HepG2 (cell line): ENCODE results near the gene SLC8B1. TPM values are rescaled to one million over a fixed set of nuclear protein-coding genes. Genes with fewer than 3 reads are reported as not detected.

Source experiments
- ATAC-seq: fragments of 200-7000 bp; cut with Tn5 transposase; 3 replicates; pipeline ENCODE4 v1.9.1; 2020; ENCODE audit warnings: mild to moderate bottlenecking, moderate library complexity
- BruUV-seq: library from RNA; stranded (reverse); fragments of 400-500 nt; replicated peaks from 2 replicates; lab custom pipeline; 2021; lab: Mats Ljungman, UMichigan
- CTCF ChIA-PET: fragments of 300-600 bp; formaldehyde crosslinking; extraction: SDS; loops from one replicate; lab custom pipeline; 2021; ENCODE audit warnings: low total read pairs, inconsistent platforms, low intra/inter-chr PET ratio; lab: Yijun Ruan, JAX
- POLR2A ChIA-PET: fragments of 350-600 bp; sonication (Branson Sonifier 250); formaldehyde crosslinking; loops from one replicate; lab custom pipeline; 2020; ENCODE audit warnings: antibody characterized with exemption, inconsistent platforms; lab: Yijun Ruan, JAX
- DNase-seq: peaks from one replicate; pipeline ENCODE4 v3.0.0-alpha.2; 2015; ENCODE audit warnings: low spot score
- FAIRE-seq: peaks from 3 replicates; lab custom pipeline; 2011; peaks lifted over from hg19 to GRCh38; lab: Jason Lieb, UNC
- H2AFZ ChIP-seq: one replicate; pipeline ENCODE4 v1.6.1; 2011; ENCODE audit warnings: low read length, inconsistent platforms
- H3K27ac ChIP-seq: fragments of 300-600 bp; 3 replicates; pipeline ENCODE4 v1.8.0; 2011; ENCODE audit warnings: mixed run types, mild to moderate bottlenecking, mixed read lengths, low read length, inconsistent platforms; ENCODE audit not compliant: insufficient read depth; ENCODE audit errors: extremely low read length
- H3K27me3 ChIP-seq, 2 experiments: fragments of 200-600 bp in 1 of 2; 2 replicates in 1 of 2; 3 replicates in 1 of 2; pipeline versions ENCODE4 v1.6.0 to v1.8.0; 2011; ENCODE audit warnings: low read length in 2 of 2, mild to moderate bottlenecking in 2 of 2, moderate library complexity in 2 of 2, inconsistent platforms in 1 of 2; ENCODE audit not compliant: insufficient read depth in 2 of 2, control insufficient read depth in 1 of 2
- H3K36me3 ChIP-seq, 2 experiments: fragments of 200-600 bp in 1 of 2; replicated peaks in 1 of 2; 2 replicates in 1 of 2; 3 replicates in 1 of 2; pipeline versions ENCODE4 v1.5.1 to v1.8.0; 2011; ENCODE audit warnings: low read length in 2 of 2, inconsistent platforms in 1 of 2; ENCODE audit not compliant: insufficient read depth in 2 of 2, control insufficient read depth in 1 of 2
- H3K4me1 ChIP-seq: 2 replicates; pipeline ENCODE4 v1.5.1; 2012; ENCODE audit warnings: low read length, inconsistent platforms; ENCODE audit not compliant: insufficient read depth
- H3K4me2 ChIP-seq: 2 replicates; pipeline ENCODE4 v1.6.0; 2011; ENCODE audit warnings: low read depth, low read length, inconsistent platforms
- H3K4me3 ChIP-seq, 3 experiments: fragments of 200-600 bp in 1 of 3; sonication (generic), shearing (Covaris generic) in 1 of 3; replicated peaks in 1 of 3; 2 replicates each; pipeline ENCODE4 v1.5.1; 2011 to 2016; ENCODE audit warnings: low read length in 3 of 3, inconsistent platforms in 2 of 3, low read depth in 2 of 3, mild to moderate bottlenecking in 2 of 3, control low read depth in 1 of 3, mixed read lengths in 1 of 3; ENCODE audit not compliant: insufficient read depth in 1 of 3
- H3K79me2 ChIP-seq: one replicate; pipeline ENCODE4 v1.6.1; 2011; ENCODE audit warnings: low read length, inconsistent platforms; ENCODE audit not compliant: insufficient read depth
- H3K9ac ChIP-seq: 2 replicates; pipeline ENCODE4 v1.6.0; 2011; ENCODE audit warnings: mild to moderate bottlenecking, low read depth, low read length, inconsistent platforms; ENCODE audit not compliant: insufficient read depth
- H3K9me3 ChIP-seq: 2 replicates; pipeline ENCODE4 v1.5.1; 2012; ENCODE audit warnings: mild to moderate bottlenecking, low read length
- H4K20me1 ChIP-seq: 2 replicates; pipeline ENCODE4 v1.6.0; 2011; ENCODE audit warnings: inconsistent platforms, mild to moderate bottlenecking, low read length, moderate library complexity; ENCODE audit not compliant: insufficient read depth
- ATM ChIP-seq: fragments of 450-650 bp; IDR thresholded peaks from 2 replicates; pipeline ENCODE4 v1.7.1; 2017; ENCODE audit warnings: mild to moderate bottlenecking, borderline replicate concordance
- CBX1 ChIP-seq: IDR thresholded peaks from one replicate; pipeline ENCODE4 v1.6.1; 2016; ENCODE audit warnings: antibody characterized with exemption, low read depth
- CREB1 ChIP-seq, 2 experiments: fragments of 450-650 bp in 1 of 2; IDR thresholded peaks; 2 replicates each; pipeline ENCODE4 v1.6.1; 2016 to 2017; ENCODE audit warnings: control low read depth in 1 of 2, mild to moderate bottlenecking in 1 of 2, missing compliant biosample characterization in 1 of 2, missing genetic modification characterization in 1 of 2
- NCOA1 ChIP-seq: sonication (generic); formaldehyde crosslinking; IDR thresholded peaks from 2 replicates; pipeline ENCODE4 v1.9.0; 2021; ENCODE audit warnings: missing genetic modification reagents
- RXRB ChIP-seq: IDR thresholded peaks from 2 replicates; pipeline ENCODE4 v1.6.1; 2016; ENCODE audit warnings: borderline replicate concordance, missing genetic modification reagents, missing compliant biosample characterization
- SP140L ChIP-seq: sonication (generic); formaldehyde crosslinking; IDR thresholded peaks from 2 replicates; pipeline ENCODE4 v1.4.0; 2020; ENCODE audit warnings: missing genetic modification reagents, borderline replicate concordance
- SUZ12 ChIP-seq: fragments of 150-350 bp; IDR thresholded peaks from 2 replicates; pipeline ENCODE4 v1.6.1; 2014; ENCODE audit warnings: low read depth, low read length
- TEAD3 ChIP-seq: optimal IDR thresholded peaks from 2 replicates; pipeline ENCODE3; 2016; ENCODE audit warnings: borderline replicate concordance
- ZFP1 ChIP-seq: IDR thresholded peaks from 2 replicates; pipeline ENCODE4 v1.6.1; 2016
- ZNF160 ChIP-seq: sonication (generic); formaldehyde crosslinking; IDR thresholded peaks from 2 replicates; pipeline ENCODE4 v1.8.0; 2022; ENCODE audit warnings: mild to moderate bottlenecking, inconsistent platforms, missing genetic modification reagents
- ZNF225 ChIP-seq: sonication (generic); formaldehyde crosslinking; IDR thresholded peaks from 2 replicates; pipeline ENCODE4 v1.4.0; 2020; ENCODE audit warnings: mild to moderate bottlenecking, missing genetic modification reagents
- ZNF367 ChIP-seq: sonication (generic); formaldehyde crosslinking; IDR thresholded peaks from 2 replicates; pipeline ENCODE4 v1.4.0; 2020; ENCODE audit warnings: missing genetic modification reagents, borderline replicate concordance
- ZNF432 ChIP-seq: sonication (generic); formaldehyde crosslinking; IDR thresholded peaks from 2 replicates; pipeline ENCODE4 v1.5.0; 2020; ENCODE audit warnings: missing genetic modification reagents, mild to moderate bottlenecking, borderline replicate concordance
- ZNF772 ChIP-seq: sonication (generic); formaldehyde crosslinking; IDR thresholded peaks from 2 replicates; pipeline ENCODE4 v1.5.0; 2020; ENCODE audit warnings: mild to moderate bottlenecking, missing genetic modification reagents
- WGBS: methylation state at CpG from one replicate; pipeline ENCODE4 v1.1.6; 2017; ENCODE audit warnings: low lambda C conversion rate; 5-methylcytosine and 5-hydroxymethylcytosine counted together
- in situ Hi-C: cut with HindIII; loops from 2 replicates; pipeline ENCODE4 v1.10.0; 2017; ENCODE audit warnings: low pct_unique_long_range_greater_than_20kb; ENCODE audit not compliant: extremely low pct_ligation_motif_present
- intact Hi-C: fragments of 100-400 bp; cut with micrococcal nuclease; formaldehyde crosslinking; loops from one replicate; pipeline ENCODE4 v1.10.0; 2022; ENCODE audit not compliant: unreplicated experiment
- polyA plus RNA-seq, 8 experiments: library from polyadenylated mRNA; depleted of rRNA in 3 of 8; stranded (reverse) in 7 of 8; unstranded in 1 of 8; fragments of >200 nt; fragmentation: Illumina TruSeq in 4 of 8; extraction: Trizol in 4 of 8; gene quantifications; 2 replicates each; pipeline versions ENCODE4 v1.2.1 to v1.2.3, GENCODE V29; 2011 to 2016; ENCODE audit warnings: low read depth in 4 of 8, missing spikeins in 1 of 8, mixed read lengths in 1 of 8; ENCODE audit not compliant: insufficient read depth in 1 of 8
- total RNA-seq, 5 experiments: library from RNA; depleted of rRNA; stranded (reverse); fragments of >200 nt; fragmentation: Illumina TruSeq; extraction: Trizol; gene quantifications; 2 replicates each; pipeline ENCODE4 v1.2.3, GENCODE V29; 2016; ENCODE audit warnings: low read depth in 1 of 5
- TF ChIP-seq, protein P1 (sequence below): sonication (generic); formaldehyde crosslinking; IDR thresholded peaks from 2 replicates; pipeline ENCODE4 v1.4.0; 2020; ENCODE audit warnings: missing genetic modification reagents, borderline replicate concordance
- TF ChIP-seq, protein P2 (sequence below): sonication (generic); formaldehyde crosslinking; IDR thresholded peaks from 2 replicates; pipeline ENCODE4 v1.9.0; 2021; ENCODE audit warnings: missing genetic modification reagents, borderline replicate concordance
- TF ChIP-seq, protein P3 (sequence below), 2 experiments: sonication (generic) in 1 of 2; formaldehyde crosslinking in 1 of 2; IDR thresholded peaks; 2 replicates each; pipeline versions ENCODE4 v1.4.0 to v1.6.1; 2018 to 2020; ENCODE audit warnings: missing genetic modification reagents in 2 of 2, borderline replicate concordance in 1 of 2, low read depth in 1 of 2, mild to moderate bottlenecking in 1 of 2, missing biosample characterization in 1 of 2

Gene SLC8B1
- total and polyA plus RNA-seq, 2 of the 13 experiments (the other 11 are each of a cell fraction or from before 2014, with no cell fraction given) = 6.8 to 8.0 TPM

DNA sequence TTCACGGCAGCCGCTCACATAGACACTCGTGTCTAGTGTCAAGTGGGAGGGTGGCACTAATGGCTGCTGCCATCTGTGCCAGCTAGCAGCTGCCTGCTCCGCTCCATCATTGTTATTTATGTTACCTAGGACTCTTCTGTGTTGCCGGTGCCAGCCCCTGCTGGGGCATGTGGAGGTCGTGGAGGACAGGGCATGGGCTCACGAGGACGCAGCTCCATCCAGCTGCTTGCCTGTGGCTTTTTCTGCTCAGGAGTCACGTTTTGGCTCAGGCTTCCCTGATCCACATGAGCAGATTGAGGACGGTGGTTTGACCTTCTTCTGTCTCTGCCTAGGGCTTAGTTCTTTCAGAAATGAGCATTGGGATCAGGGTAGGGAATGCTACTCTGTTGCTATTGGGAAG is 82.4 kb downstream of the SLC8B1 start (continued):
- TF ChIP-seq ZNF772 (CRISPR knock-in tag) (no peak), NCOA1 (CRISPR knock-in tag) (no peak), TEAD3 (CRISPR knock-in tag) (no peak), ZNF367 (CRISPR knock-in tag) (no peak), CREB1 (IDR thresholded peaks at IDR 0.05) (no peak), CREB1 (CRISPR knock-in tag; IDR thresholded peaks at IDR 0.05) (no peak), ZNF432 (CRISPR knock-in tag) (no peak), SP140L (CRISPR knock-in tag) (no peak)
- TF ChIP-seq, protein P1, sequence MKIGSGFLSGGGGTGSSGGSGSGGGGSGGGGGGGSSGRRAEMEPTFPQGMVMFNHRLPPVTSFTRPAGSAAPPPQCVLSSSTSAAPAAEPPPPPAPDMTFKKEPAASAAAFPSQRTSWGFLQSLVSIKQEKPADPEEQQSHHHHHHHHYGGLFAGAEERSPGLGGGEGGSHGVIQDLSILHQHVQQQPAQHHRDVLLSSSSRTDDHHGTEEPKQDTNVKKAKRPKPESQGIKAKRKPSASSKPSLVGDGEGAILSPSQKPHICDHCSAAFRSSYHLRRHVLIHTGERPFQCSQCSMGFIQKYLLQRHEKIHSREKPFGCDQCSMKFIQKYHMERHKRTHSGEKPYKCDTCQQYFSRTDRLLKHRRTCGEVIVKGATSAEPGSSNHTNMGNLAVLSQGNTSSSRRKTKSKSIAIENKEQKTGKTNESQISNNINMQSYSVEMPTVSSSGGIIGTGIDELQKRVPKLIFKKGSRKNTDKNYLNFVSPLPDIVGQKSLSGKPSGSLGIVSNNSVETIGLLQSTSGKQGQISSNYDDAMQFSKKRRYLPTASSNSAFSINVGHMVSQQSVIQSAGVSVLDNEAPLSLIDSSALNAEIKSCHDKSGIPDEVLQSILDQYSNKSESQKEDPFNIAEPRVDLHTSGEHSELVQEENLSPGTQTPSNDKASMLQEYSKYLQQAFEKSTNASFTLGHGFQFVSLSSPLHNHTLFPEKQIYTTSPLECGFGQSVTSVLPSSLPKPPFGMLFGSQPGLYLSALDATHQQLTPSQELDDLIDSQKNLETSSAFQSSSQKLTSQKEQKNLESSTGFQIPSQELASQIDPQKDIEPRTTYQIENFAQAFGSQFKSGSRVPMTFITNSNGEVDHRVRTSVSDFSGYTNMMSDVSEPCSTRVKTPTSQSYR (CRISPR knock-in tag) = no peak
- TF ChIP-seq, all 625 proteins: peak for 0

DNA sequence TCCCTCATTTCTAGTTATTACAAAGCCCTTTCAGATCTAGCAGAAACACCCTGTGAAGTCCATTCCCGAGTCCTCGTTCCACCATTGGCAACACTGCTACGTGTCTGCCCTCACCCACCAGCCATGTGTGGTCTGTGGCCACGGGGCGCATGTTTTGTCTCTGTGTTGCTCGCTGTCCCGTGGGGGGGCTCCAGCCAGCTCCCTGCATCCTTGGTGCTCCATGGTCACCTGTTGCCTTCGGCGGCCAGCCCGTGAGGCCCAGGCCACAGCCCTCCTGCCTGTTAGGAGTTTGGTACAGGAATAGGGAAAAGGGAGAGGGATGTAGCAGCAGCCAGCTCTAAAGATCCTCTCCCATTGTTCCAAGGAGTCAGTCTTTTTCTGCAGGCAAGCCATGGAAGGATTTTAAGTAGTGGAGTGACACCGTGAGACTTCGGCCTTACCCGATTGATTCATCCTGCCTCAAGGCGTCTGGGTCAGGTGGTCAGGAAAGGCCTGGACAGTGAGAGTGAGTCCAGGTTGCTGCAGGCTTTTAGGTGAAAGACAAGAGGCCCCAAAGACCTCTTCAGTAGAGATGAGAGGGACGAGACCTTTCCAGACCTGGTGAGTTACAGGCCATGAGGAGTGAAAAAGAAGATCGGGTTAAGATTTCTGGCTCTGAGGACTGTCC is 83.4 kb downstream of the SLC8B1 start:
- H3K27ac ChIP-seq = no peak overlapping the region
- 94% methylated on average over 16 of the region's 16 CpGs for WGBS
- H4K20me1 ChIP-seq = no peaks in the 10 kb centered on the region
- H2AFZ ChIP-seq = no peak overlapping the region
- no peak overlapping the region for H3K9ac ChIP-seq
- ATAC-seq (no peak), FAIRE-seq (no peak), DNase-seq (no peak)
- H3K4me3 ChIP-seq = no peak overlapping the region
- H3K27me3 ChIP-seq = no peaks in the 10 kb centered on the region
- BruUV-seq = no TSS peak
- in situ Hi-C loops = no loop called here
- ChIA-PET POLR2A (interaction anchor here (1.6 kb wide), 1 partner anchor 30 kb away, joined by 5 read pairs; the partner anchor contains the start of gene TPCN1), CTCF (no interaction called here)
- no peaks in the 10 kb centered on the region for H3K9me3 ChIP-seq
- intact Hi-C loops = no loop called here
- peaks cover 31% of the 10 kb centered on the region for H3K4me1 ChIP-seq
- peaks cover 0 to 3% of the 10 kb centered on the region in 2 experiments; a peak in 2 of 5 replicates for H3K36me3 ChIP-seq
- no peaks in the 10 kb centered on the region for H3K79me2 ChIP-seq
- H3K4me2 ChIP-seq = no peak overlapping the region
- TF ChIP-seq, protein P2, sequence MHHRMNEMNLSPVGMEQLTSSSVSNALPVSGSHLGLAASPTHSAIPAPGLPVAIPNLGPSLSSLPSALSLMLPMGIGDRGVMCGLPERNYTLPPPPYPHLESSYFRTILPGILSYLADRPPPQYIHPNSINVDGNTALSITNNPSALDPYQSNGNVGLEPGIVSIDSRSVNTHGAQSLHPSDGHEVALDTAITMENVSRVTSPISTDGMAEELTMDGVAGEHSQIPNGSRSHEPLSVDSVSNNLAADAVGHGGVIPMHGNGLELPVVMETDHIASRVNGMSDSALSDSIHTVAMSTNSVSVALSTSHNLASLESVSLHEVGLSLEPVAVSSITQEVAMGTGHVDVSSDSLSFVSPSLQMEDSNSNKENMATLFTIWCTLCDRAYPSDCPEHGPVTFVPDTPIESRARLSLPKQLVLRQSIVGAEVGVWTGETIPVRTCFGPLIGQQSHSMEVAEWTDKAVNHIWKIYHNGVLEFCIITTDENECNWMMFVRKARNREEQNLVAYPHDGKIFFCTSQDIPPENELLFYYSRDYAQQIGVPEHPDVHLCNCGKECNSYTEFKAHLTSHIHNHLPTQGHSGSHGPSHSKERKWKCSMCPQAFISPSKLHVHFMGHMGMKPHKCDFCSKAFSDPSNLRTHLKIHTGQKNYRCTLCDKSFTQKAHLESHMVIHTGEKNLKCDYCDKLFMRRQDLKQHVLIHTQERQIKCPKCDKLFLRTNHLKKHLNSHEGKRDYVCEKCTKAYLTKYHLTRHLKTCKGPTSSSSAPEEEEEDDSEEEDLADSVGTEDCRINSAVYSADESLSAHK = no peak
- no peak for TF ChIP-seq CBX1
- no peak for TF ChIP-seq SUZ12
- TF ChIP-seq ZNF160 = no peak
- no peak for TF ChIP-seq ZFP1 (CRISPR knock-in tag)
- TF ChIP-seq ATM = no peak
- no peak for TF ChIP-seq RXRB (CRISPR knock-in tag)
- no peak for TF ChIP-seq ZNF225 (CRISPR knock-in tag)
- TF ChIP-seq, protein P3, sequence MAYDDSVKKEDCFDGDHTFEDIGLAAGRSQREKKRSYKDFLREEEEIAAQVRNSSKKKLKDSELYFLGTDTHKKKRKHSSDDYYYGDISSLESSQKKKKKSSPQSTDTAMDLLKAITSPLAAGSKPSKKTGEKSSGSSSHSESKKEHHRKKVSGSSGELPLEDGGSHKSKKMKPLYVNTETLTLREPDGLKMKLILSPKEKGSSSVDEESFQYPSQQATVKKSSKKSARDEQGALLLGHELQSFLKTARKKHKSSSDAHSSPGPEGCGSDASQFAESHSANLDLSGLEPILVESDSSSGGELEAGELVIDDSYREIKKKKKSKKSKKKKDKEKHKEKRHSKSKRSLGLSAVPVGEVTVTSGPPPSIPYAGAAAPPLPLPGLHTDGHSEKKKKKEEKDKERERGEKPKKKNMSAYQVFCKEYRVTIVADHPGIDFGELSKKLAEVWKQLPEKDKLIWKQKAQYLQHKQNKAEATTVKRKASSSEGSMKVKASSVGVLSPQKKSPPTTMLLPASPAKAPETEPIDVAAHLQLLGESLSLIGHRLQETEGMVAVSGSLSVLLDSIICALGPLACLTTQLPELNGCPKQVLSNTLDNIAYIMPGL (CRISPR knock-in tag; IDR thresholded peaks at IDR 0.05; ENCODE audit: borderline replicate concordance in 1 of 2, low read depth in 1 of 2) = no peak
